Smooth muscle cell (in vitro differentiated cells): Measurements from ENCODE around the gene SMYD3. TPM values are rescaled to one million over a fixed set of nuclear protein-coding genes. Genes with fewer than 3 reads are reported as not detected.

Source experiments
- DNase-seq: peaks from one replicate; lab custom pipeline; 2025; ENCODE audit not compliant: unreplicated experiment; lab: John Stamatoyannopoulos, UW
- H2AFZ ChIP-seq: fragments of 200-600 bp; sonication (generic); 2 replicates; pipeline ENCODE4 v1.6.0; 2016; ENCODE audit warnings: antibody characterized with exemption, low read depth, mild to moderate bottlenecking
- H3F3A ChIP-seq: fragments of 200-600 bp; sonication (generic); 2 replicates; pipeline ENCODE4 v1.6.0; 2017; ENCODE audit warnings: antibody characterized with exemption, low read depth
- H3K27ac ChIP-seq: fragments of 200-600 bp; sonication (generic); 2 replicates; pipeline ENCODE4 v1.5.1; 2016; ENCODE audit warnings: low read depth, mild to moderate bottlenecking
- H3K27me3 ChIP-seq: fragments of 200-600 bp; sonication (generic); 2 replicates; pipeline ENCODE4 v1.6.1; 2016; ENCODE audit warnings: low read depth, mild to moderate bottlenecking
- H3K36me3 ChIP-seq: fragments of 200-600 bp; sonication (generic); 2 replicates; pipeline ENCODE4 v1.5.1; 2016; ENCODE audit warnings: low read depth
- H3K4me1 ChIP-seq: fragments of 200-600 bp; sonication (generic); 2 replicates; pipeline ENCODE4 v1.5.1; 2016; ENCODE audit warnings: low read depth
- H3K4me2 ChIP-seq: fragments of 200-600 bp; sonication (generic); 2 replicates; pipeline ENCODE4 v1.6.0; 2016; ENCODE audit warnings: mild to moderate bottlenecking
- H3K4me3 ChIP-seq: fragments of 200-600 bp; sonication (generic); 2 replicates; pipeline ENCODE4 v1.5.1; 2016; ENCODE audit warnings: mild to moderate bottlenecking
- H3K79me2 ChIP-seq: fragments of 200-600 bp; sonication (generic); 2 replicates; pipeline ENCODE4 v1.6.0; 2016; ENCODE audit warnings: low read depth, mild to moderate bottlenecking
- H3K9ac ChIP-seq: fragments of 200-600 bp; sonication (generic); 2 replicates; pipeline ENCODE4 v1.6.0; 2016; ENCODE audit warnings: low read depth
- H3K9me3 ChIP-seq: fragments of 200-600 bp; sonication (generic); replicated peaks from 2 replicates; pipeline ENCODE4 v1.5.1; 2016; ENCODE audit warnings: low read depth
- H4K20me1 ChIP-seq: fragments of 200-600 bp; sonication (generic); 2 replicates; pipeline ENCODE4 v1.6.0; 2016; ENCODE audit warnings: low read depth
- WGBS: methylation state at CpG from one replicate; pipeline ENCODE4 v1.1.7; 2016; ENCODE audit warnings: low lambda C conversion rate; 5-methylcytosine and 5-hydroxymethylcytosine counted together
- polyA plus RNA-seq: library from polyadenylated mRNA; unstranded; fragments of >200 nt; fragmentation: Nextera tagmentation; extraction: Ambion mirVana; gene quantifications from 2 replicates; pipeline ENCODE4 v1.2.1, GENCODE V29; 2016
- total RNA-seq: library from RNA; depleted of rRNA; stranded (reverse); fragments of >200 nt; gene quantifications from 2 replicates; pipeline ENCODE4 v1.2.3, GENCODE V29; 2014
- TF ChIP-seq, protein P1 (sequence below): fragments of 200-600 bp; sonication (generic); IDR thresholded peaks from 2 replicates; pipeline ENCODE4 v1.5.1; 2017; ENCODE audit warnings: borderline replicate concordance, mild to moderate bottlenecking, antibody characterized with exemption; ENCODE audit not compliant: insufficient read depth, poor library complexity, severe bottlenecking

Gene SMYD3
- total and polyA plus RNA-seq, 2 experiments from 2014 or later: 162 to 301 TPM

DNA sequence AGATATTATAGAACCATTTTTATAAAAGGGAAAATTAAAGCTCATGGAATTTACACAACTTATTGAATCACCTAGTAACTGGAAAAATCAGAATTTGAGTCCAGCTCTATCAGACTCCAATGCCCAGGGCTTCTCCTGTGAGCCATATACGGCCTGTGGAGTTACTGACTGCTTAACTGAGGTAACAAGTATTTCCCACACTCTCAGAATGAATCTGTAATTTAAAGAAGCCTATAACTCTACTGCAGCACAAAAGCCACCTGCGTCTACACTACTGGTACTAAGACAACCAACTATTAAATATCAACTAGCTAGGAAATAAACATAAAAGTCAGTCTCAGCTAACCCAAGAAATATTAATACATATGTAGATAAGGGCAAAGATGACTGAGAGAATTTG is 29.4 kb downstream of the SMYD3 start:
- Histone ChIP-seq H3K27ac (no peak overlapping the region), H4K20me1 (peaks cover 25% of the 10 kb centered on the region), H3K79me2 (no peaks in the 10 kb centered on the region), H3K4me2 (no peak overlapping the region), H3K9me3 (no peaks in the 10 kb centered on the region), H3K4me3 (no peak overlapping the region), H3F3A (no peaks in the 10 kb centered on the region), H3K27me3 (no peaks in the 10 kb centered on the region), H3K9ac (no peak overlapping the region), H3K36me3 (no peaks in the 10 kb centered on the region), H3K4me1 (no peaks in the 10 kb centered on the region), H2AFZ (no peak overlapping the region)
- TF ChIP-seq, protein P1, sequence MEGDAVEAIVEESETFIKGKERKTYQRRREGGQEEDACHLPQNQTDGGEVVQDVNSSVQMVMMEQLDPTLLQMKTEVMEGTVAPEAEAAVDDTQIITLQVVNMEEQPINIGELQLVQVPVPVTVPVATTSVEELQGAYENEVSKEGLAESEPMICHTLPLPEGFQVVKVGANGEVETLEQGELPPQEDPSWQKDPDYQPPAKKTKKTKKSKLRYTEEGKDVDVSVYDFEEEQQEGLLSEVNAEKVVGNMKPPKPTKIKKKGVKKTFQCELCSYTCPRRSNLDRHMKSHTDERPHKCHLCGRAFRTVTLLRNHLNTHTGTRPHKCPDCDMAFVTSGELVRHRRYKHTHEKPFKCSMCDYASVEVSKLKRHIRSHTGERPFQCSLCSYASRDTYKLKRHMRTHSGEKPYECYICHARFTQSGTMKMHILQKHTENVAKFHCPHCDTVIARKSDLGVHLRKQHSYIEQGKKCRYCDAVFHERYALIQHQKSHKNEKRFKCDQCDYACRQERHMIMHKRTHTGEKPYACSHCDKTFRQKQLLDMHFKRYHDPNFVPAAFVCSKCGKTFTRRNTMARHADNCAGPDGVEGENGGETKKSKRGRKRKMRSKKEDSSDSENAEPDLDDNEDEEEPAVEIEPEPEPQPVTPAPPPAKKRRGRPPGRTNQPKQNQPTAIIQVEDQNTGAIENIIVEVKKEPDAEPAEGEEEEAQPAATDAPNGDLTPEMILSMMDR: no peak
- WGBS: 88% methylated on average over 2 of the region's 2 CpGs
- DNase-seq: no peak

DNA sequence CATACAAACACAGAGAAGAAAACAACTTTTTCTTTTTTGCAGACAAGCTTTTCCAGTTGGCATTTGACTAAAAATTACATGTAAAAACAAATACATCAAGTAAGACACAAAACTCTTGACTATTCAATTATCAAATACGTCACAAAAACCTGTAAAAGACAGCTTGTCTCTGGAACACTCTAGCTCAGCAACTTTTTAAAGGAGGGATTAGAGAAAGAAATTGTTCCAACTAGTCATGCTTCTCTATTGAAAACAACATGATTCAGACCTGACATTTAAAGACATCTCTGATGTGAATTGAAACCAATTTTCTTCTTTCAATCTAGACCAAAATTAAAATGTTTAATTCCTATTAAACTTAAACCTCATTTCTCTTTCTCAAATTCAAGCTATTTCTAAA is 30.3 kb downstream of the SMYD3 start:
- TF ChIP-seq, protein P1: no peak
- no peaks in the 10 kb centered on the region for H3K9me3 ChIP-seq
- no peak overlapping the region for H3K4me3 ChIP-seq
- H3K27ac ChIP-seq: no peak overlapping the region
- H3K79me2 ChIP-seq: no peaks in the 10 kb centered on the region
- no peaks in the 10 kb centered on the region for H3K27me3 ChIP-seq
- H3K9ac ChIP-seq: no peak overlapping the region
- no peak overlapping the region for H2AFZ ChIP-seq
- no peak overlapping the region for H3K4me2 ChIP-seq
- WGBS: 29% methylated on average over 1 of the region's 1 CpG
- H3K36me3 ChIP-seq: no peaks in the 10 kb centered on the region
- H4K20me1 ChIP-seq: peaks cover 34% of the 10 kb centered on the region
- no peak for DNase-seq
- no peaks in the 10 kb centered on the region for H3K4me1 ChIP-seq
- H3F3A ChIP-seq: no peaks in the 10 kb centered on the region

DNA sequence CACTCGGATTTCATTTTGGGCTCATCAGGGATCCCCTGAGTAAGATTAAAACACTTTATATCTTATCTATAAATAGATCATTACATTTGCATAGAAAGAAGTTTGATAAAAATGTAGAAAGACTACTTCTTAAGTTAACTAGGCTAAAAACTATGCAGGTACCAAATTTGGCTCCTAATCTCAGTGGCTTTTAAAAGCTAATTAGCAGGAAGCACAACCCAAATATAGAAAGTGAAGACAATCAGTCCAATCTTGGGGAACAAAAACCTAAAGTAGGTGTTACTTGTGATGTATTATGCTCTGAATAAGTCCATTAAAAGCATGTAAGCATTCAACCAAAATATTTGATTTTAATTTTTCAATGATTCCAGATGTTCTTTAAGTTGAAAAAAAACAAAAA is 35.4 kb downstream of the SMYD3 start:
- no peaks in the 10 kb centered on the region for H3K36me3 ChIP-seq
- no peak overlapping the region for H3K4me3 ChIP-seq
- no peak overlapping the region for H2AFZ ChIP-seq
- H3K27me3 ChIP-seq: no peaks in the 10 kb centered on the region
- no peak overlapping the region for H3K9ac ChIP-seq
- H3K27ac ChIP-seq: no peak overlapping the region
- H3K4me2 ChIP-seq: no peak overlapping the region
- TF ChIP-seq, protein P1: no peak
- peaks cover 25% of the 10 kb centered on the region for H4K20me1 ChIP-seq
- WGBS: 97% methylated on average over 1 of the region's 1 CpG
- H3K9me3 ChIP-seq: no peaks in the 10 kb centered on the region
- H3F3A ChIP-seq: no peaks in the 10 kb centered on the region
- no peaks in the 10 kb centered on the region for H3K4me1 ChIP-seq
- no peaks in the 10 kb centered on the region for H3K79me2 ChIP-seq
- no peak for DNase-seq

DNA sequence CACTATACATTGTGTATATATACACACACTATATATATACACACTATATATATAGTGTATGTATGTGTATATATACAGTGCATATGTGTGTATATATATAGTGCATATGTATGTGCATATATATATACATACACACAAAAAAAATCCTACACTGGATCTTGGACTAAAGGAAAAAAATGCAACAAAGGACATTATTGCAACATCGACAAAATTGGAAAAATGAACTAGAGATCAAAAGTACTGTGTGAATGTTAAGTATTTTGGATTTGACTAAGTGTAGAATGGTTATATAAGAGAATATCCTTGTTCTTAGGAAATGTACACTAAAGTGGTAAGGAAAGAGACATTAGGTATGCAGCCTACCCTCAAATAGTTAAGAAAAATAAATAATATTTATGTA is 36.5 kb downstream of the SMYD3 start:
- H3K27me3 ChIP-seq: no peaks in the 10 kb centered on the region
- WGBS: 96% methylated on average over 1 of the region's 1 CpG
- H3K9me3 ChIP-seq: no peaks in the 10 kb centered on the region
- H3F3A ChIP-seq: no peaks in the 10 kb centered on the region
- no peaks in the 10 kb centered on the region for H3K36me3 ChIP-seq
- no peaks in the 10 kb centered on the region for H3K4me1 ChIP-seq
- H3K4me2 ChIP-seq: no peak overlapping the region
- H3K4me3 ChIP-seq: no peak overlapping the region
- peaks cover 6% of the 10 kb centered on the region for H3K79me2 ChIP-seq
- H3K27ac ChIP-seq: no peak overlapping the region
- TF ChIP-seq, protein P1: no peak
- no peak overlapping the region for H3K9ac ChIP-seq
- peaks cover 14% of the 10 kb centered on the region for H4K20me1 ChIP-seq
- DNase-seq: no peak
- no peak overlapping the region for H2AFZ ChIP-seq
